ENCODE results near the gene PLXDC2.

- no peak for TF ChIP-seq POLR2A (IDR thresholded peaks at IDR 0.05)
- TF ChIP-seq CTCF (IDR thresholded peaks at IDR 0.05) = no peak
- TF ChIP-seq POLR2AphosphoS5 (IDR thresholded peaks at IDR 0.05) = no peak
Observed at GRCh38 chr10:20100171-20100570, 283.9 kb downstream of the PLXDC2 start.
